NCI-H1417 (cell line): ENCODE data around the gene NAA25.
A peak's percentile ranks its signal among the peaks of the same experiment; 100 is the strongest.
"Not testable (repeated sequence)": the region's sequence is repeated elsewhere in the genome, so short reads cannot be mapped to it uniquely, and the experiment has no call there.

Experiments
- DNase-seq, 3 experiments: peaks; one replicate each; lab custom pipeline; 2025; lab: John Stamatoyannopoulos, UW

NAA25 gene

GRCh38 chr12:112009596-112009995 lies 99.0 kb downstream of the NAA25 start:
- DNase-seq = not testable (repeated sequence)

GRCh38 chr12:112008918-112009317 lies 99.7 kb downstream of the NAA25 start:
- DNase-seq = no peak

GRCh38 chr12:112007945-112008344 lies 100.6 kb downstream of the NAA25 start:
- DNase-seq = no peak

GRCh38 chr12:112005419-112006395 lies 102.9 kb downstream of the NAA25 start:
- DNase-seq = peak in 2 of 3 experiments; percentile 11 to 43

- DNase-seq = no peak
Observed at GRCh38 chr12:112004041-112004440, 104.5 kb downstream of the NAA25 start.

GRCh38 chr12:112001576-112001975 lies 107.0 kb downstream of the NAA25 start:
- DNase-seq = no peak

GRCh38 chr12:112000820-112001219 lies 107.8 kb downstream of the NAA25 start:
- DNase-seq = no peak

GRCh38 chr12:111999129-111999528 lies 109.5 kb downstream of the NAA25 start:
- not testable (repeated sequence) for DNase-seq

- no peak for DNase-seq
Observed at GRCh38 chr12:111998015-111998414, 110.6 kb downstream of the NAA25 start.

GRCh38 chr12:111997300-111997699 lies 111.3 kb downstream of the NAA25 start:
- no peak for DNase-seq

- DNase-seq = no peak
Observed at GRCh38 chr12:111995782-111996480, 112.7 kb downstream of the NAA25 start.

GRCh38 chr12:111994211-111995111 lies 114.1 kb downstream of the NAA25 start:
- not testable (repeated sequence) for DNase-seq

GRCh38 chr12:111993292-111994150 lies 115.1 kb downstream of the NAA25 start:
- no peak for DNase-seq

GRCh38 chr12:111992464-111992863 lies 116.1 kb downstream of the NAA25 start:
- DNase-seq = no peak

GRCh38 chr12:111991946-111992345 lies 116.6 kb downstream of the NAA25 start:
- no peak for DNase-seq

GRCh38 chr12:111991535-111991934 lies 117.0 kb downstream of the NAA25 start:
- no peak for DNase-seq

GRCh38 chr12:111984820-111985219 lies 123.8 kb downstream of the NAA25 start:
- no peak for DNase-seq

GRCh38 chr12:111981987-111982386 lies 126.6 kb downstream of the NAA25 start:
- no peak for DNase-seq

GRCh38 chr12:111980598-111980997 lies 128.0 kb downstream of the NAA25 start:
- DNase-seq = no peak

GRCh38 chr12:111978545-111978944 lies 130.0 kb downstream of the NAA25 start:
- DNase-seq = no peak

- no peak for DNase-seq
Observed at GRCh38 chr12:111976860-111977259, 131.7 kb downstream of the NAA25 start.
